HCT116 (cell line): ENCODE data around the gene NEK11. TPM values are rescaled to one million over a fixed set of nuclear protein-coding genes. Genes with fewer than 3 reads are reported as not detected.

ENCODE experiments used
- ATAC-seq: fragments of 200-7000 bp; cut with Tn5 transposase; 2 replicates; pipeline ENCODE4 v1.9.1; 2020; ENCODE audit warnings: mild to moderate bottlenecking, moderate library complexity
- BruUV-seq: library from RNA; stranded (reverse); fragments of 400-500 nt; replicated peaks from 2 replicates; lab custom pipeline; 2021; lab: Mats Ljungman, UMichigan
- CTCF ChIA-PET: fragments of 300-600 bp; sonication (Branson Sonifier 250); formaldehyde crosslinking; loops from one replicate; lab custom pipeline; 2021; ENCODE audit warnings: antibody characterized with exemption; lab: Charles Lee
- POLR2A ChIA-PET: fragments of 300-600, 350-600 bp; sonication (Branson Sonifier 250); formaldehyde crosslinking; loops from one replicate; lab custom pipeline; 2021; ENCODE audit warnings: antibody characterized with exemption; lab: Charles Lee
- RAD21 ChIA-PET, 2 experiments: fragments of 300-600 bp; sonication (Branson Sonifier 250); formaldehyde crosslinking; loops; one replicate each; lab custom pipeline; 2023; ENCODE audit warnings: low total read pairs in 2 of 2; ENCODE audit not compliant: uncharacterized antibody in 2 of 2, unreplicated experiment in 2 of 2, low non-redundant PET in 1 of 2; lab: Charles Lee
- DNase-seq: peaks from one replicate; pipeline ENCODE4 v3.0.0-alpha.2; 2010; ENCODE audit warnings: low read depth, low spot score
- H2AFZ ChIP-seq: fragments of 200-600 bp; shearing (Covaris generic), sonication (generic); 2 replicates; pipeline ENCODE4 v1.6.1; 2017; ENCODE audit warnings: low read depth, mixed run types, mixed read lengths, antibody characterized with exemption, low read length; ENCODE audit not compliant: poor library complexity, severe bottlenecking
- H3K27ac ChIP-seq: 2 replicates; pipeline ENCODE4 v1.5.1; 2012; ENCODE audit warnings: low read depth, low read length
- H3K27me3 ChIP-seq: fragments of 200-600 bp; sonication (generic); 2 replicates; pipeline ENCODE4 v1.6.1; 2016; ENCODE audit warnings: mixed run types, low read length, mixed read lengths; ENCODE audit not compliant: insufficient read depth
- H3K36me3 ChIP-seq, 2 experiments: fragments of 200-500 bp in 1 of 2; fragments of 200-600 bp in 1 of 2; sonication (Bioruptor generic) in 1 of 2; sonication (generic) in 1 of 2; 2 replicates each; pipeline versions ENCODE4 v1.5.1 to v1.6.1; 2014 to 2016; ENCODE audit warnings: low read length in 2 of 2, inconsistent platforms in 1 of 2, mixed read lengths in 1 of 2, mixed run types in 1 of 2; ENCODE audit not compliant: insufficient read depth in 2 of 2, control insufficient read depth in 1 of 2
- H3K4me1 ChIP-seq, 2 experiments: fragments of 200-600 bp in 1 of 2; sonication (generic) in 1 of 2; 2 replicates each; pipeline versions ENCODE4 v1.5.1 to v1.6.1; 2012 to 2017; ENCODE audit warnings: low read length in 2 of 2, inconsistent platforms in 1 of 2, mild to moderate bottlenecking in 1 of 2, mixed read lengths in 1 of 2, mixed run types in 1 of 2, moderate library complexity in 1 of 2; ENCODE audit not compliant: insufficient read depth in 2 of 2, control insufficient read depth in 1 of 2
- H3K4me2 ChIP-seq: fragments of 200-600 bp; sonication (generic); 2 replicates; pipeline ENCODE4 v1.6.1; 2017; ENCODE audit warnings: mixed run types, low read length, mixed read lengths
- H3K4me3 ChIP-seq, 2 experiments: fragments of 200-600 bp in 1 of 2; sonication (generic) in 1 of 2; replicated peaks in 1 of 2; 2 replicates each; pipeline ENCODE4 v1.5.1; 2011 to 2016; ENCODE audit warnings: low read length in 2 of 2, control low read depth in 1 of 2, low read depth in 1 of 2, mild to moderate bottlenecking in 1 of 2, mixed read lengths in 1 of 2, mixed run types in 1 of 2
- H3K79me2 ChIP-seq: fragments of 200-600 bp; sonication (generic); 2 replicates; pipeline ENCODE4 v1.6.1; 2017; ENCODE audit warnings: mild to moderate bottlenecking, mixed run types, low read length, moderate library complexity, mixed read lengths; ENCODE audit not compliant: insufficient read depth
- H3K9ac ChIP-seq: fragments of 200-600 bp; sonication (generic); 2 replicates; pipeline ENCODE4 v1.6.1; 2016; ENCODE audit warnings: low read length, mixed read lengths
- H3K9me2 ChIP-seq: fragments of 200-600 bp; sonication (generic), shearing (Covaris generic); 2 replicates; pipeline ENCODE4 v1.6.1; 2017; ENCODE audit warnings: mixed run types, mild to moderate bottlenecking, moderate library complexity; ENCODE audit not compliant: insufficient read depth
- H3K9me3 ChIP-seq, 2 experiments: fragments of 200-500 bp in 1 of 2; fragments of 200-600 bp in 1 of 2; sonication (Bioruptor generic) in 1 of 2; sonication (generic) in 1 of 2; 2 replicates each; pipeline ENCODE4 v1.6.1; 2014 to 2017; ENCODE audit warnings: low read length in 2 of 2, mixed read lengths in 2 of 2, inconsistent platforms in 1 of 2, low read depth in 1 of 2, mild to moderate bottlenecking in 1 of 2, mixed run types in 1 of 2, moderate library complexity in 1 of 2; ENCODE audit not compliant: control insufficient read depth in 1 of 2, insufficient read depth in 1 of 2
- H4K20me1 ChIP-seq: fragments of 200-600 bp; sonication (generic), shearing (Covaris generic); 2 replicates; pipeline ENCODE4 v1.6.1; 2017; ENCODE audit warnings: mixed run types, mild to moderate bottlenecking, moderate library complexity; ENCODE audit not compliant: insufficient read depth
- CEBPB ChIP-seq: IDR thresholded peaks from 2 replicates; pipeline ENCODE4 v1.6.1; 2012; ENCODE audit warnings: low read depth
- CTCF ChIP-seq, 3 experiments: fragments of 200-600 bp in 1 of 3; sonication (generic) in 1 of 3; IDR thresholded peaks in 2 of 3; conservative IDR thresholded peaks in 1 of 3; 2 replicates each; pipeline ENCODE4 v1.5.1; 2012 to 2017; ENCODE audit warnings: low read depth in 2 of 3, low read length in 2 of 3, antibody characterized with exemption in 1 of 3, borderline replicate concordance in 1 of 3, control low read depth in 1 of 3, mild to moderate bottlenecking in 1 of 3, mixed read lengths in 1 of 3, mixed run types in 1 of 3, moderate library complexity in 1 of 3; ENCODE audit not compliant: insufficient read depth in 1 of 3
- EGR1 ChIP-seq: IDR thresholded peaks from 2 replicates; pipeline ENCODE4 v1.6.1; 2012; ENCODE audit warnings: low read depth
- ELF1 ChIP-seq: IDR thresholded peaks from 2 replicates; pipeline ENCODE4 v1.6.1; 2012; ENCODE audit warnings: low read depth, borderline replicate concordance
- EZH2 ChIP-seq: fragments of 200-600 bp; sonication (generic); IDR thresholded peaks from 2 replicates; pipeline ENCODE4 v1.6.1; 2017; ENCODE audit warnings: antibody characterized with exemption, mixed run types
- MAX ChIP-seq: IDR thresholded peaks from 2 replicates; pipeline ENCODE4 v1.6.1; 2012
- RAD21 ChIP-seq: IDR thresholded peaks from 2 replicates; pipeline ENCODE4 v1.6.1; 2012; ENCODE audit warnings: low read depth, mild to moderate bottlenecking
- SRF ChIP-seq: IDR thresholded peaks from 2 replicates; pipeline ENCODE4 v1.6.1; 2012; ENCODE audit warnings: low read depth
- YY1 ChIP-seq: IDR thresholded peaks from 2 replicates; pipeline ENCODE4 v1.6.1; 2011; ENCODE audit warnings: low read length, low read depth, moderate library complexity, mild to moderate bottlenecking; ENCODE audit not compliant: insufficient replicate concordance; ENCODE audit errors: extremely low read depth
- ZBTB33 ChIP-seq: IDR thresholded peaks from 2 replicates; pipeline ENCODE4 v1.6.1; 2011; ENCODE audit warnings: mild to moderate bottlenecking, low read length, moderate library complexity; ENCODE audit not compliant: insufficient replicate concordance; ENCODE audit errors: extremely low read depth
- intact Hi-C: fragments of 100-400 bp; cut with micrococcal nuclease; formaldehyde crosslinking; loops from 2 replicates; pipeline ENCODE4 v1.10.0; 2022
- total RNA-seq: library from RNA; stranded (reverse); gene quantifications from one replicate; pipeline ENCODE4 v1.2.1, GENCODE V29; 2021; ENCODE audit not compliant: unreplicated experiment
- TF ChIP-seq, protein P1 (sequence below): IDR thresholded peaks from 2 replicates; pipeline ENCODE4 v1.6.1; 2012; ENCODE audit warnings: low read depth
- TF ChIP-seq, protein P2 (sequence below): IDR thresholded peaks from 2 replicates; pipeline ENCODE4 v1.6.1; 2012

NEK11 gene
- total RNA-seq, 1 experiment from 2014 or later: 3.1 TPM

DNA sequence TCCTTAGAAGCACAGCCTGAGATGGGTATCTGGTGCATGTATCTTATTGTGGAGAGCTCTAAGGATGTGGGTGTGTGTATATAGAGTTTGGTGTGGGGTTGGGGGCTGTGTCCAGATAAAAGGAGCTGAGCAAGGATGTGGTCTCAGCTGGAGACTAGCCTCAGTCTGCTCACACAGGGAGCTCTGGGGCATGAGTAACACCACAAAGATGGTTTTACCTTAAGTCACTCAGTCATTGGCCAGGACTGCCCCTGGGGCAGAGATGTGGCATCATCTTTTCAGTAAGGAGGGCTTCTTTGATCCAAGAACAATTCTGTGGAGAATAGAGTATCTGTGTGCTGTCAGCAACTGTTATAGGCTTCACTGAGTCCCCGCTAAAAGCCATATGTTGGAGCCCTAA, 191.5 kb downstream of the NEK11 start (continued):
- TF ChIP-seq ZBTB33: no peak

DNA sequence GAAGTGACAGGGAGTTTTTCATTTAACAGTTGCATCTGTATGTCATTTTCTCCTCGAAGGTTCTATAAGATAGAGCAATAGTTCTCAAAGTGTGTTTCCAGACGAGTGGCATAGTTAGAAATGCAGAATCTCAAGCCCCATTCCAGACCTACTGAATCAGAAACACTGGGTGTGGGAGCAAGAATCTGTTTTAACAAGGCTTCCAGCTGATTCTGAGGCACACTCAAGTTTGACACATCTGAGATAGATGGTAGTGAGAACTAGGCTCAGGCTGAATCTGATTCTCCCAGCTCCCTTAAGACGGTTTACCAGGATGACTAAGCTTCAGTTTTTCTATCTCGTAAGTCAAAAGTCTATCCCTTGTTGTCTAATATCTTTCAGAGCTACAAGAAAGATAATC, 195.1 kb downstream of the NEK11 start:
- CTCF ChIA-PET: no interaction called here
- ATAC-seq (no peak), DNase-seq (no peak)
- Histone ChIP-seq H3K9ac (no peak overlapping the region), H3K27ac (no peak overlapping the region), H2AFZ (no peak overlapping the region), H3K4me2 (no peak overlapping the region), H3K4me3 (no peak overlapping the region), H3K36me3 (no peaks in the 10 kb centered on the region), H3K27me3 (no peaks in the 10 kb centered on the region), H3K4me1 (peaks cover 15 to 19% of the 10 kb centered on the region in 2 experiments), H3K9me2 (no peaks in the 10 kb centered on the region), H3K79me2 (no peaks in the 10 kb centered on the region)
- RAD21 ChIA-PET: no interaction called here
- TF ChIP-seq CTCF (IDR thresholded peaks at IDR 0.05 in 2 of 3, conservative IDR thresholded peaks at IDR 0.05 in 1 of 3; ENCODE audit: borderline replicate concordance in 1 of 3, insufficient read depth in 1 of 3, low read depth in 2 of 3, low read length in 2 of 3): no peak
- no peak for TF ChIP-seq MAX
- TF ChIP-seq EGR1: no peak
- TF ChIP-seq EZH2: no peak
- no peak for TF ChIP-seq RAD21
- TF ChIP-seq SRF: no peak
- TF ChIP-seq, protein P1, sequence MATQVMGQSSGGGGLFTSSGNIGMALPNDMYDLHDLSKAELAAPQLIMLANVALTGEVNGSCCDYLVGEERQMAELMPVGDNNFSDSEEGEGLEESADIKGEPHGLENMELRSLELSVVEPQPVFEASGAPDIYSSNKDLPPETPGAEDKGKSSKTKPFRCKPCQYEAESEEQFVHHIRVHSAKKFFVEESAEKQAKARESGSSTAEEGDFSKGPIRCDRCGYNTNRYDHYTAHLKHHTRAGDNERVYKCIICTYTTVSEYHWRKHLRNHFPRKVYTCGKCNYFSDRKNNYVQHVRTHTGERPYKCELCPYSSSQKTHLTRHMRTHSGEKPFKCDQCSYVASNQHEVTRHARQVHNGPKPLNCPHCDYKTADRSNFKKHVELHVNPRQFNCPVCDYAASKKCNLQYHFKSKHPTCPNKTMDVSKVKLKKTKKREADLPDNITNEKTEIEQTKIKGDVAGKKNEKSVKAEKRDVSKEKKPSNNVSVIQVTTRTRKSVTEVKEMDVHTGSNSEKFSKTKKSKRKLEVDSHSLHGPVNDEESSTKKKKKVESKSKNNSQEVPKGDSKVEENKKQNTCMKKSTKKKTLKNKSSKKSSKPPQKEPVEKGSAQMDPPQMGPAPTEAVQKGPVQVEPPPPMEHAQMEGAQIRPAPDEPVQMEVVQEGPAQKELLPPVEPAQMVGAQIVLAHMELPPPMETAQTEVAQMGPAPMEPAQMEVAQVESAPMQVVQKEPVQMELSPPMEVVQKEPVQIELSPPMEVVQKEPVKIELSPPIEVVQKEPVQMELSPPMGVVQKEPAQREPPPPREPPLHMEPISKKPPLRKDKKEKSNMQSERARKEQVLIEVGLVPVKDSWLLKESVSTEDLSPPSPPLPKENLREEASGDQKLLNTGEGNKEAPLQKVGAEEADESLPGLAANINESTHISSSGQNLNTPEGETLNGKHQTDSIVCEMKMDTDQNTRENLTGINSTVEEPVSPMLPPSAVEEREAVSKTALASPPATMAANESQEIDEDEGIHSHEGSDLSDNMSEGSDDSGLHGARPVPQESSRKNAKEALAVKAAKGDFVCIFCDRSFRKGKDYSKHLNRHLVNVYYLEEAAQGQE: no peak
- TF ChIP-seq, protein P2, sequence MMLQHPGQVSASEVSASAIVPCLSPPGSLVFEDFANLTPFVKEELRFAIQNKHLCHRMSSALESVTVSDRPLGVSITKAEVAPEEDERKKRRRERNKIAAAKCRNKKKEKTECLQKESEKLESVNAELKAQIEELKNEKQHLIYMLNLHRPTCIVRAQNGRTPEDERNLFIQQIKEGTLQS: no peak
- TF ChIP-seq ELF1: no peak
- TF ChIP-seq CEBPB: no peak
- no peak for TF ChIP-seq YY1
- TF ChIP-seq, all 23 proteins: peak for 0
- Histone ChIP-seq H3K9me3 (no peaks in the 10 kb centered on the region), H4K20me1 (no peaks in the 10 kb centered on the region)
- intact Hi-C loops: no loop called here
- POLR2A ChIA-PET: no interaction called here
- BruUV-seq: no TSS peak
